Left ventricle myocardium inferior (tissue), 1 donor: ENCODE results near the gene LNPK. TPM values are rescaled to one million over a fixed set of nuclear protein-coding genes. Genes with fewer than 3 reads are reported as not detected.
A peak's percentile ranks its signal among the peaks of the same experiment; 100 is the strongest.
"Not testable (repeated sequence)": the region's sequence is repeated elsewhere in the genome, so short reads cannot be mapped to it uniquely, and the experiment has no call there.

ENCODE experiments used
- DNase-seq: peaks from one replicate; pipeline ENCODE4 v3.0.0-alpha.2; 2020
- H3K27ac ChIP-seq: fragments of 200-600 bp; replicated peaks from 2 replicates; pipeline ENCODE4 v1.8.0; 2021
- H3K27me3 ChIP-seq: fragments of 200-600 bp; 2 replicates; pipeline ENCODE4 v1.8.0; 2021; ENCODE audit warnings: low read depth
- H3K36me3 ChIP-seq: fragments of 200-600 bp; 2 replicates; pipeline ENCODE4 v1.8.0; 2021
- H3K4me1 ChIP-seq: fragments of 200-600 bp; 2 replicates; pipeline ENCODE4 v1.8.0; 2021
- H3K4me3 ChIP-seq: fragments of 200-600 bp; 2 replicates; pipeline ENCODE4 v1.8.0; 2021; ENCODE audit warnings: mild to moderate bottlenecking, moderate library complexity
- H3K9me3 ChIP-seq: fragments of 200-600 bp; replicated peaks from 2 replicates; pipeline ENCODE4 v1.8.0; 2021
- intact Hi-C: fragments of 100-400 bp; cut with micrococcal nuclease; formaldehyde crosslinking; loops from one replicate; pipeline ENCODE4 v1.11.0; 2022
- total RNA-seq: library from RNA; stranded (reverse); fragmentation: NEBNext Ultra II Directional; extraction: Animal tissue kit (Norgen Biotek cat#: 25700); gene quantifications from one replicate; pipeline ENCODE4 v1.2.1, GENCODE V29; 2021
- TF ChIP-seq, protein P1 (sequence below): fragments of 200-600 bp; IDR thresholded peaks from 2 replicates; pipeline ENCODE4 v1.8.0; 2021; ENCODE audit warnings: antibody characterized with exemption, mild to moderate bottlenecking, borderline replicate concordance
- donor health status: DM: no; HTN: yes; CAD: no; lungs with severe emphysema.

LNPK gene
- total RNA-seq, 1 donor from 2014 or later = 42.3 TPM

GRCh38 chr2:175904035-175904434 is 98.0 kb downstream of the LNPK start:
- TF ChIP-seq, protein P1, sequence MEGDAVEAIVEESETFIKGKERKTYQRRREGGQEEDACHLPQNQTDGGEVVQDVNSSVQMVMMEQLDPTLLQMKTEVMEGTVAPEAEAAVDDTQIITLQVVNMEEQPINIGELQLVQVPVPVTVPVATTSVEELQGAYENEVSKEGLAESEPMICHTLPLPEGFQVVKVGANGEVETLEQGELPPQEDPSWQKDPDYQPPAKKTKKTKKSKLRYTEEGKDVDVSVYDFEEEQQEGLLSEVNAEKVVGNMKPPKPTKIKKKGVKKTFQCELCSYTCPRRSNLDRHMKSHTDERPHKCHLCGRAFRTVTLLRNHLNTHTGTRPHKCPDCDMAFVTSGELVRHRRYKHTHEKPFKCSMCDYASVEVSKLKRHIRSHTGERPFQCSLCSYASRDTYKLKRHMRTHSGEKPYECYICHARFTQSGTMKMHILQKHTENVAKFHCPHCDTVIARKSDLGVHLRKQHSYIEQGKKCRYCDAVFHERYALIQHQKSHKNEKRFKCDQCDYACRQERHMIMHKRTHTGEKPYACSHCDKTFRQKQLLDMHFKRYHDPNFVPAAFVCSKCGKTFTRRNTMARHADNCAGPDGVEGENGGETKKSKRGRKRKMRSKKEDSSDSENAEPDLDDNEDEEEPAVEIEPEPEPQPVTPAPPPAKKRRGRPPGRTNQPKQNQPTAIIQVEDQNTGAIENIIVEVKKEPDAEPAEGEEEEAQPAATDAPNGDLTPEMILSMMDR = no peak
- Histone ChIP-seq H3K36me3 (no peaks in the 10 kb centered on the region), H3K4me1 (peaks cover 8% of the 10 kb centered on the region), H3K9me3 (no peaks in the 10 kb centered on the region), H3K4me3 (no peak overlapping the region), H3K27ac (no peak overlapping the region), H3K27me3 (no peaks in the 10 kb centered on the region)
- intact Hi-C loops = no loop called here
- no peak for DNase-seq

- TF ChIP-seq, protein P1 = no peak
- no peaks in the 10 kb centered on the region for H3K9me3 ChIP-seq
- H3K36me3 ChIP-seq = no peaks in the 10 kb centered on the region
- no peak overlapping the region for H3K27ac ChIP-seq
- H3K4me3 ChIP-seq = no peak overlapping the region
- peaks cover 8% of the 10 kb centered on the region for H3K4me1 ChIP-seq
- intact Hi-C loops = no loop called here
- no peak for DNase-seq
- H3K27me3 ChIP-seq = no peaks in the 10 kb centered on the region
Observed at GRCh38 chr2:175903384-175903936, 98.6 kb downstream of the LNPK start.

- H3K9me3 ChIP-seq, H3K27me3 ChIP-seq, DNase-seq, H3K4me1 ChIP-seq, H3K36me3 ChIP-seq, H3K4me3 ChIP-seq, H3K27ac ChIP-seq, intact Hi-C loops: not testable (repeated sequence)
Observed at GRCh38 chr2:175895957-175896356, 106.1 kb downstream of the LNPK start.

GRCh38 chr2:175892046-175892445 is 110.0 kb downstream of the LNPK start:
- no peak overlapping the region for H3K27ac ChIP-seq
- intact Hi-C loops = no loop called here
- TF ChIP-seq, protein P1 = no peak
- peaks cover 9% of the 10 kb centered on the region for H3K9me3 ChIP-seq
- peaks cover 9% of the 10 kb centered on the region for H3K4me1 ChIP-seq
- no peaks in the 10 kb centered on the region for H3K36me3 ChIP-seq
- no peak for DNase-seq
- no peaks in the 10 kb centered on the region for H3K27me3 ChIP-seq
- H3K4me3 ChIP-seq = no peak overlapping the region

DNA sequence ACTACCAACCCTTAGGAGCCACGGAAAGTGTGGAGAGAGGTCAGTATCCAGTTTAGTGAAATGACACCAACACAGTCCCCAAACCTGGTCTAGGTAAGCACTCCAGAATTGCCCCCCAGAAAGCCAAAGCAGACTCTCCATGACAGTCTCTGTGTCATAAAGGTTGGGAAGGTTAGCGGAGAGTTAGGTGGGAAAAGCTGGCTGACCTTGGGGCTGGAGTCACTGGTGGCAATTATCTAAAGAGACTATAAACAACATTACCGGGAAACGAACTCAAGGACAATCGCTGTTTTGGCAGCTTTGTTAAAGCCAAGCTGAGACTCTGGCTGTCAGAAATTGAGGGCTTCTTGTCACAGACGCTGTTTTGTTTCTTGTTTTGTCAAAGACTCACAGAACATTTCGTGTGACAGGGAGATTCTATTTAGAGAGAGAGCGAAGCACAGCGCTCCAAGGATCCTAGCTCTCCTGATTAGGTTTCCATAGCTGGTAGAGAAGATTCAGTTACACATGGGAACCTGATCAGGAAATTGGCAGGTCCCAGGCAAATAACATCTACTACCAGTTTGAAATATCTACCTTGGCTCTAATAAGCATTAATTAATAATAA is 111.3 kb downstream of the LNPK start:
- TF ChIP-seq, protein P1 = no peak
- DNase-seq = no peak

GRCh38 chr2:175889701-175890302 is 112.3 kb downstream of the LNPK start:
- H3K27me3 ChIP-seq = no peaks in the 10 kb centered on the region
- peaks cover 14% of the 10 kb centered on the region for H3K4me1 ChIP-seq
- intact Hi-C loops = no loop called here
- peak overlapping the region; percentile 77 for H3K27ac ChIP-seq
- no peaks in the 10 kb centered on the region for H3K9me3 ChIP-seq
- no peak overlapping the region for H3K4me3 ChIP-seq
- TF ChIP-seq, protein P1 = no peak
- no peak for DNase-seq
- H3K36me3 ChIP-seq = no peaks in the 10 kb centered on the region

More for the DNA sequence above, 111.3 kb downstream of the LNPK start:
- Histone ChIP-seq H3K4me3 (no peak overlapping the region), H3K27ac (peak overlapping the region; percentile 77), H3K27me3 (no peaks in the 10 kb centered on the region), H3K9me3 (peaks cover 5% of the 10 kb centered on the region), H3K36me3 (no peaks in the 10 kb centered on the region), H3K4me1 (peaks cover 9% of the 10 kb centered on the region)
- intact Hi-C loops = no loop called here
